Measurements from ENCODE around the gene PRX. TPM values are rescaled to one million over a fixed set of nuclear protein-coding genes. Genes with fewer than 3 reads are reported as not detected.

PRX gene
- total and polyA plus RNA-seq, 2 of the 13 experiments (the other 11 are each of a cell fraction or from before 2014, with no cell fraction given), result 0.66 TPM

- TF ChIP-seq, protein P1, sequence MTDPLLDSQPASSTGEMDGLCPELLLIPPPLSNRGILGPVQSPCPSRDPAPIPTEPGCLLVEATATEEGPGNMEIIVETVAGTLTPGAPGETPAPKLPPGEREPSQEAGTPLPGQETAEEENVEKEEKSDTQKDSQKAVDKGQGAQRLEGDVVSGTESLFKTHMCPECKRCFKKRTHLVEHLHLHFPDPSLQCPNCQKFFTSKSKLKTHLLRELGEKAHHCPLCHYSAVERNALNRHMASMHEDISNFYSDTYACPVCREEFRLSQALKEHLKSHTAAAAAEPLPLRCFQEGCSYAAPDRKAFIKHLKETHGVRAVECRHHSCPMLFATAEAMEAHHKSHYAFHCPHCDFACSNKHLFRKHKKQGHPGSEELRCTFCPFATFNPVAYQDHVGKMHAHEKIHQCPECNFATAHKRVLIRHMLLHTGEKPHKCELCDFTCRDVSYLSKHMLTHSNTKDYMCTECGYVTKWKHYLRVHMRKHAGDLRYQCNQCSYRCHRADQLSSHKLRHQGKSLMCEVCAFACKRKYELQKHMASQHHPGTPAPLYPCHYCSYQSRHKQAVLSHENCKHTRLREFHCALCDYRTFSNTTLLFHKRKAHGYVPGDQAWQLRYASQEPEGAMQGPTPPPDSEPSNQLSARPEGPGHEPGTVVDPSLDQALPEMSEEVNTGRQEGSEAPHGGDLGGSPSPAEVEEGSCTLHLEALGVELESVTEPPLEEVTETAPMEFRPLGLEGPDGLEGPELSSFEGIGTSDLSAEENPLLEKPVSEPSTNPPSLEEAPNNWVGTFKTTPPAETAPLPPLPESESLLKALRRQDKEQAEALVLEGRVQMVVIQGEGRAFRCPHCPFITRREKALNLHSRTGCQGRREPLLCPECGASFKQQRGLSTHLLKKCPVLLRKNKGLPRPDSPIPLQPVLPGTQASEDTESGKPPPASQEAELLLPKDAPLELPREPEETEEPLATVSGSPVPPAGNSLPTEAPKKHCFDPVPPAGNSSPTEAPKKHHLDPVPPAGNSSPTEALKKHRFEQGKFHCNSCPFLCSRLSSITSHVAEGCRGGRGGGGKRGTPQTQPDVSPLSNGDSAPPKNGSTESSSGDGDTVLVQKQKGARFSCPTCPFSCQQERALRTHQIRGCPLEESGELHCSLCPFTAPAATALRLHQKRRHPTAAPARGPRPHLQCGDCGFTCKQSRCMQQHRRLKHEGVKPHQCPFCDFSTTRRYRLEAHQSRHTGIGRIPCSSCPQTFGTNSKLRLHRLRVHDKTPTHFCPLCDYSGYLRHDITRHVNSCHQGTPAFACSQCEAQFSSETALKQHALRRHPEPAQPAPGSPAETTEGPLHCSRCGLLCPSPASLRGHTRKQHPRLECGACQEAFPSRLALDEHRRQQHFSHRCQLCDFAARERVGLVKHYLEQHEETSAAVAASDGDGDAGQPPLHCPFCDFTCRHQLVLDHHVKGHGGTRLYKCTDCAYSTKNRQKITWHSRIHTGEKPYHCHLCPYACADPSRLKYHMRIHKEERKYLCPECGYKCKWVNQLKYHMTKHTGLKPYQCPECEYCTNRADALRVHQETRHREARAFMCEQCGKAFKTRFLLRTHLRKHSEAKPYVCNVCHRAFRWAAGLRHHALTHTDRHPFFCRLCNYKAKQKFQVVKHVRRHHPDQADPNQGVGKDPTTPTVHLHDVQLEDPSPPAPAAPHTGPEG (CRISPR knock-in tag; IDR thresholded peaks at IDR 0.05), result no peak
- TF ChIP-seq ATF7-NPFF (CRISPR knock-in tag; IDR thresholded peaks at IDR 0.05; ENCODE audit: low read depth) (no peak), MAFG (CRISPR knock-in tag; IDR thresholded peaks at IDR 0.05) (no peak), RXRB (CRISPR knock-in tag; IDR thresholded peaks at IDR 0.05; ENCODE audit: borderline replicate concordance) (peak; percentile 83), KDM2A (CRISPR knock-in tag; IDR thresholded peaks at IDR 0.05; ENCODE audit: borderline replicate concordance, low read depth) (no peak), ZNF383 (CRISPR knock-in tag; IDR thresholded peaks at IDR 0.05; ENCODE audit: borderline replicate concordance) (no peak), NFRKB (IDR thresholded peaks at IDR 0.05) (no peak), NKX3-1 (CRISPR knock-in tag; IDR thresholded peaks at IDR 0.05) (0 out of 2 replicates have a peak, but pooled peaks have one; percentile 44), RXRA (CRISPR knock-in tag; IDR thresholded peaks at IDR 0.05) (peak; percentile 69), PAXIP1 (CRISPR knock-in tag; conservative IDR thresholded peaks at IDR 0.05) (peak; percentile 89), SNRNP70 (IDR thresholded peaks at IDR 0.05; ENCODE audit: low read depth, low read length) (no peak), RCOR2 (CRISPR knock-in tag; IDR thresholded peaks at IDR 0.05) (peak; percentile 70; the same call in 1 of the 2 replicates), ZGPAT (CRISPR knock-in tag; IDR thresholded peaks at IDR 0.05) (0 out of 2 replicates have a peak, but pooled peaks have one; percentile 26), U2AF1 (optimal IDR thresholded peaks at IDR 0.05; ENCODE audit: low read depth, low read length) (no peak), ZNF780A (CRISPR knock-in tag; IDR thresholded peaks at IDR 0.05) (no peak), E2F5 (CRISPR knock-in tag; conservative IDR thresholded peaks at IDR 0.05) (no peak)
- TF ChIP-seq, protein P2, sequence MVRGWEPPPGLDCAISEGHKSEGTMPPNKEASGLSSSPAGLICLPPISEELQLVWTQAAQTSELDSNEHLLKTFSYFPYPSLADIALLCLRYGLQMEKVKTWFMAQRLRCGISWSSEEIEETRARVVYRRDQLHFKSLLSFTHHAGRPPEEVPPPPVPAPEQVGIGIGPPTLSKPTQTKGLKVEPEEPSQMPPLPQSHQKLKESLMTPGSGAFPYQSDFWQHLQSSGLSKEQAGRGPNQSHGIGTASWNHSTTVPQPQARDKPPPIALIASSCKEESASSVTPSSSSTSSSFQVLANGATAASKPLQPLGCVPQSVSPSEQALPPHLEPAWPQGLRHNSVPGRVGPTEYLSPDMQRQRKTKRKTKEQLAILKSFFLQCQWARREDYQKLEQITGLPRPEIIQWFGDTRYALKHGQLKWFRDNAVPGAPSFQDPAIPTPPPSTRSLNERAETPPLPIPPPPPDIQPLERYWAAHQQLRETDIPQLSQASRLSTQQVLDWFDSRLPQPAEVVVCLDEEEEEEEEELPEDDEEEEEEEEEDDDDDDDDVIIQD (CRISPR knock-in tag; IDR thresholded peaks at IDR 0.05; ENCODE audit: low read depth), result no peak
Observed at GRCh38 chr19:40461669-40462221, 48.6 kb upstream of the PRX start (continued).

Measured in HepG2 (cell line).